Measurements from ENCODE around the gene TRPM2. TPM values are rescaled to one million over a fixed set of nuclear protein-coding genes. Genes with fewer than 3 reads are reported as not detected.

Gene TRPM2
- polyA plus RNA-seq, 2 donors: 1.2 to 1.7 TPM

DNA sequence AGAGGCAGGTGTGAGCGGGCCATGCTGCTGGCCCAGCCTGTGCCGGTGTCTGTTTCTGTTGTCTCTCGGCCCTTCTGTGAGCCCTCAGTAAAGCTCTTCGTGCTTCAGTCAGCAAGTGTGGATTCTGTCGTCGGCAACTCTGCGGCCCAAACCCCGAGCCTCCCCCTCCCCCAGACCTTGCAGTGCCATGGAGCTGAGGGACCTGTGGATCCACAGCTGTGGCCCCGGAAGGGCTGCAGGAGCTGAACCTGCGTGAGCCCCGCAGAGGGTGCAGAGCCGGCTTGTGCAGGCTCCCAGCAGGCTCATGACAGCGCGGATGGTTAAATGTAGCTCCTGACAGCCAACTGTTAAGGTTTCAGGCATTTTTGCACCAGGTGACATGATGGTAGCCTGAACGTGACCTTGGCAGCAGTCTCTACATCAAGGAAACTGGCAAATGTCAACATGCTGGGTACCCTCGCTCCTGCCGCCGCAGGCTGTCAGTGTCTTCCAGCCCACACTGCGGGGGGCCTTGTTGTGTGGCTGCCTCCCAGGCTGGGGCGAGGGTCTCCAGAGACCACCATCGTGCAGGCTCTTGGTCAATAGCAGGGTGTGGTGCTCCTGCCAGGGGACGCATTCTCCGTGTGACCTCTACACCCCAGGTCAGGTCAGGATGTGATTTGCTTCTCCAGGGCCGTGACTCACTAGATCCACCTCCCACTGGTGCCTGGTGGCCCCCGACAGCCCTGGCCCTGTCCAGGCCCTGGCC lies 108.8 kb downstream of the TRPM2 start:
- peaks cover 0 to 2% of the 10 kb centered on the region in 2 donors for H3K4me1 ChIP-seq (ENCODE audit: control insufficient read depth in 2 of 2, insufficient read depth in 2 of 2, low read length in 1 of 2)
- H3K9me3 ChIP-seq (ENCODE audit: control insufficient read depth in 2 of 2, insufficient read depth in 1 of 2, low read depth in 1 of 2, low read length in 1 of 2): no peaks in the 10 kb centered on the region
- no peak overlapping the region for H3K4me3 ChIP-seq (ENCODE audit: low read depth in 1 of 2, low read length in 2 of 2)
- H3K27me3 ChIP-seq (ENCODE audit: control insufficient read depth in 1 of 2, insufficient read depth in 2 of 2, low read length in 2 of 2): no peaks in the 10 kb centered on the region
- H3K27ac ChIP-seq (ENCODE audit: low read depth in 2 of 2, low read length in 1 of 2): no peak overlapping the region
- 87 to 91% methylated on average over 25 of the region's 25 CpGs for WGBS, 2 donors
- no peaks in the 10 kb centered on the region for H3K36me3 ChIP-seq (ENCODE audit: control insufficient read depth in 2 of 2, insufficient read depth in 2 of 2, low read length in 1 of 2)

DNA sequence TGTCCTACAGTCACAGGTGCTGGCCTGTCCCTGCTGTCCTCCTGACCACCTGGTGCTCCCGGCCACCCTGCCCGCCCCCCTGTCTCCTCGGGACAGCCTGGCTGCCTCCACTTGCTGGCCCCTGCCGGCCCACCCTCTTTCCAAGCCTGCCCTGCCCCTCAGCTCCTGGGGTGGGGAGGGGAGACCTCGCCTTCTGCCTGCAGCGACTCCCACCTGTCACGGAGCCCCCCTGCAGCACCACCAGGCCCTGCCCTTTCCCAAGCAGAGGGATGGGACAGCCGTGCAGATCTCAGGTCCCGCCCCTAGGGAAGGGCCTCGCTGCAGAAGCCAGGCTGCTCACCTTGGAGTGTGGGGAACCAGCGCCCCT lies 109.4 kb downstream of the TRPM2 start:
- no peak overlapping the region for H3K4me3 ChIP-seq (ENCODE audit: low read depth in 1 of 2, low read length in 2 of 2)
- 80 to 85% methylated on average over 11 of the region's 11 CpGs for WGBS, 2 donors
- H3K4me1 ChIP-seq (ENCODE audit: control insufficient read depth in 2 of 2, insufficient read depth in 2 of 2, low read length in 1 of 2): peaks cover 0 to 2% of the 10 kb centered on the region in 2 donors
- H3K36me3 ChIP-seq (ENCODE audit: control insufficient read depth in 2 of 2, insufficient read depth in 2 of 2, low read length in 1 of 2): no peaks in the 10 kb centered on the region
- H3K9me3 ChIP-seq (ENCODE audit: control insufficient read depth in 2 of 2, insufficient read depth in 1 of 2, low read depth in 1 of 2, low read length in 1 of 2): no peaks in the 10 kb centered on the region
- no peaks in the 10 kb centered on the region for H3K27me3 ChIP-seq (ENCODE audit: control insufficient read depth in 1 of 2, insufficient read depth in 2 of 2, low read length in 2 of 2)
- no peak overlapping the region for H3K27ac ChIP-seq (ENCODE audit: low read depth in 2 of 2, low read length in 1 of 2)

GRCh38 chr21:44463724-44464123 lies 110.3 kb downstream of the TRPM2 start:
- no peaks in the 10 kb centered on the region for H3K36me3 ChIP-seq (ENCODE audit: control insufficient read depth in 2 of 2, insufficient read depth in 2 of 2, low read length in 1 of 2)
- 64 to 69% methylated on average over 30 of the region's 30 CpGs for WGBS, 2 donors
- H3K27me3 ChIP-seq (ENCODE audit: control insufficient read depth in 1 of 2, insufficient read depth in 2 of 2, low read length in 2 of 2): no peaks in the 10 kb centered on the region
- H3K27ac ChIP-seq (ENCODE audit: low read depth in 2 of 2, low read length in 1 of 2): no peak overlapping the region
- no peaks in the 10 kb centered on the region for H3K9me3 ChIP-seq (ENCODE audit: control insufficient read depth in 2 of 2, insufficient read depth in 1 of 2, low read depth in 1 of 2, low read length in 1 of 2)
- no peak overlapping the region for H3K4me3 ChIP-seq (ENCODE audit: low read depth in 1 of 2, low read length in 2 of 2)
- peaks cover 0 to 2% of the 10 kb centered on the region in 2 donors for H3K4me1 ChIP-seq (ENCODE audit: control insufficient read depth in 2 of 2, insufficient read depth in 2 of 2, low read length in 1 of 2)

DNA sequence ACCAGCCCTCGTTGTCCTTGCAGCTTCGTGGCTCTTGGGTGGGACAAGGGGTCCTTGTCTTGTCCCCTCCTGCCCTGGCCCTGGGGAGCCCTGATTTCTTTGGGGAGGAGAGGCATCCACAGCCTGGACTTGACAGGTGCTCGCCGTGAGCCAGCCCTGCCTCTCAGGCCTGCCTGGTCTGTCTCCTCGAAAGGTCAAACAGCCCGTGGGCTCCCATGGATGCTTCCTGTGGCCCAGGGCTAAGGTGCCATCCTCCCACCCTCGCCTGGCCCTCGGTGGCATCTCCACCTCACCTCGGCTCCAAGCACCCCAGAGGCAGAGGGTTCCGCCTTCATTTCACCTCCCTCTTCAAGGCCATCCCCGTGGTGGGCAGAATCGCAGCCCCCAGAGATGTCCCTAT lies 110.9 kb downstream of the TRPM2 start:
- Histone ChIP-seq H3K27me3 (ENCODE audit: control insufficient read depth in 1 of 2, insufficient read depth in 2 of 2, low read length in 2 of 2) (no peaks in the 10 kb centered on the region), H3K4me3 (ENCODE audit: low read depth in 1 of 2, low read length in 2 of 2) (no peak overlapping the region), H3K36me3 (ENCODE audit: control insufficient read depth in 2 of 2, insufficient read depth in 2 of 2, low read length in 1 of 2) (no peaks in the 10 kb centered on the region), H3K27ac (ENCODE audit: low read depth in 2 of 2, low read length in 1 of 2) (no peak overlapping the region), H3K9me3 (ENCODE audit: control insufficient read depth in 2 of 2, insufficient read depth in 1 of 2, low read depth in 1 of 2, low read length in 1 of 2) (no peaks in the 10 kb centered on the region), H3K4me1 (ENCODE audit: control insufficient read depth in 2 of 2, insufficient read depth in 2 of 2, low read length in 1 of 2) (peaks cover 0 to 2% of the 10 kb centered on the region in 2 donors)
- 86 to 87% methylated on average over 12 of the region's 12 CpGs for WGBS, 2 donors

- H3K9me3 ChIP-seq (ENCODE audit: control insufficient read depth in 2 of 2, insufficient read depth in 1 of 2, low read depth in 1 of 2, low read length in 1 of 2): no peaks in the 10 kb centered on the region
- no peaks in the 10 kb centered on the region for H3K36me3 ChIP-seq (ENCODE audit: control insufficient read depth in 2 of 2, insufficient read depth in 2 of 2, low read length in 1 of 2)
- 86 to 90% methylated on average over 15 to 16 of the region's 16 CpGs for WGBS, 2 donors
- H3K27ac ChIP-seq (ENCODE audit: low read depth in 2 of 2, low read length in 1 of 2): no peak overlapping the region
- no peaks in the 10 kb centered on the region for H3K27me3 ChIP-seq (ENCODE audit: control insufficient read depth in 1 of 2, insufficient read depth in 2 of 2, low read length in 2 of 2)
- no peaks in the 10 kb centered on the region for H3K4me1 ChIP-seq (ENCODE audit: control insufficient read depth in 2 of 2, insufficient read depth in 2 of 2, low read length in 1 of 2)
- no peak overlapping the region for H3K4me3 ChIP-seq (ENCODE audit: low read depth in 1 of 2, low read length in 2 of 2)
These were observed 113.0 kb downstream of the TRPM2 start for GRCh38 chr21:44466351-44466954.

DNA sequence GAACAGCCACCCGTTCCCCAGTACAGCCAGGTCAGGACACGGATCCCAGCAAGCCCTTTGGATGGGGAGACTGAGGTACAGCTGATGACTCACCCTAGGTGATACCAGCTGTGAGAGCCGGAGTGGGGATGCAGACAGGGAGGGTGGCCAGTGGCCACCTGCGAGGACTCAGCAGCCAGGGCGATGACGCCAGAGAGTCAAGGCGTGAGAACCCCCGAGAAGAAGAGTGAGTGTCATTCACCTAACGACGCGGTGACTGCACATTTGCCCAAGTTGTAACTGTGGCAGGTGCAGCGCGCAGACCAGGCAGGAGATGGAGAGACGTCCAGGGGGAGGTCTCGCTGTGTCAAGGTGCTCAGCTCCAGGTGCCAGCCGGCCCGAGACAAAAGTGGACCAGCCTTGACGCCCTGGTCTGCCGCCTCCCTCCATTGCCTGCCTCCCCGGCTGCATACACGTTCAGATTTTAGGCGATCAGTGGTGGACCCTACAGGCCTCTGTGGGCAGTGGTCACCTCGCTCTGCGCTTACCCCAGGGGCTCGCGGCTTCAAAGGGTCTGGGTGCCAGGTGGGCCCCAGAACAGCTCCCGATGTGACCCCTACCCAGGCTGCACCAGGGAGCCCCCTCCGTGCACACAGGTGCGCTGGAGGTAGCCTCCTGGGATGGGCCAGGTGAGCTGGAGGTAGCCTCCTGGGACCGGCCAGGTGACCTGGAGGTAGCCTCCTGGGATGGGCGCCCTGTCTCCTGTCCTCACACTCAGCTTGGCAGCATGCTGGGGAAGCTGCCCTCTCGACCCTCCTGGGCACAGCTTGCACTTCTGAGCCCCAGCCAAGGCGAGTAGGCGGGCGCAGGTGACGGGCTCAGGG lies 113.8 kb downstream of the TRPM2 start:
- no peak overlapping the region for H3K4me3 ChIP-seq (ENCODE audit: low read depth in 1 of 2, low read length in 2 of 2)
- H3K4me1 ChIP-seq (ENCODE audit: control insufficient read depth in 2 of 2, insufficient read depth in 2 of 2, low read length in 1 of 2): no peaks in the 10 kb centered on the region
- H3K36me3 ChIP-seq (ENCODE audit: control insufficient read depth in 2 of 2, insufficient read depth in 2 of 2, low read length in 1 of 2): no peaks in the 10 kb centered on the region
- no peaks in the 10 kb centered on the region for H3K27me3 ChIP-seq (ENCODE audit: control insufficient read depth in 1 of 2, insufficient read depth in 2 of 2, low read length in 2 of 2)
- WGBS, 2 donors: 94% methylated on average over 35 to 36 of the region's 36 CpGs
- H3K9me3 ChIP-seq (ENCODE audit: control insufficient read depth in 2 of 2, insufficient read depth in 1 of 2, low read depth in 1 of 2, low read length in 1 of 2): no peaks in the 10 kb centered on the region
- no peak overlapping the region for H3K27ac ChIP-seq (ENCODE audit: low read depth in 2 of 2, low read length in 1 of 2)

- 93 to 94% methylated on average over 15 of the region's 15 CpGs for WGBS, 2 donors
- Histone ChIP-seq H3K27me3 (ENCODE audit: control insufficient read depth in 1 of 2, insufficient read depth in 2 of 2, low read length in 2 of 2) (no peaks in the 10 kb centered on the region), H3K4me1 (ENCODE audit: control insufficient read depth in 2 of 2, insufficient read depth in 2 of 2, low read length in 1 of 2) (no peaks in the 10 kb centered on the region), H3K27ac (ENCODE audit: low read depth in 2 of 2, low read length in 1 of 2) (no peak overlapping the region), H3K9me3 (ENCODE audit: control insufficient read depth in 2 of 2, insufficient read depth in 1 of 2, low read depth in 1 of 2, low read length in 1 of 2) (no peaks in the 10 kb centered on the region), H3K36me3 (ENCODE audit: control insufficient read depth in 2 of 2, insufficient read depth in 2 of 2, low read length in 1 of 2) (no peaks in the 10 kb centered on the region), H3K4me3 (ENCODE audit: low read depth in 1 of 2, low read length in 2 of 2) (no peak overlapping the region)
These were observed 114.4 kb downstream of the TRPM2 start for GRCh38 chr21:44467859-44468195.

- no peaks in the 10 kb centered on the region for H3K9me3 ChIP-seq (ENCODE audit: control insufficient read depth in 2 of 2, insufficient read depth in 1 of 2, low read depth in 1 of 2, low read length in 1 of 2)
- no peak overlapping the region for H3K27ac ChIP-seq (ENCODE audit: low read depth in 2 of 2, low read length in 1 of 2)
- no peaks in the 10 kb centered on the region for H3K36me3 ChIP-seq (ENCODE audit: control insufficient read depth in 2 of 2, insufficient read depth in 2 of 2, low read length in 1 of 2)
- H3K4me3 ChIP-seq (ENCODE audit: low read depth in 1 of 2, low read length in 2 of 2): no peak overlapping the region
- H3K4me1 ChIP-seq (ENCODE audit: control insufficient read depth in 2 of 2, insufficient read depth in 2 of 2, low read length in 1 of 2): no peaks in the 10 kb centered on the region
- H3K27me3 ChIP-seq (ENCODE audit: control insufficient read depth in 1 of 2, insufficient read depth in 2 of 2, low read length in 2 of 2): no peaks in the 10 kb centered on the region
These were observed 117.9 kb downstream of the TRPM2 start for GRCh38 chr21:44471341-44471740.

- Histone ChIP-seq H3K27ac (ENCODE audit: low read depth in 2 of 2, low read length in 1 of 2) (no peak overlapping the region), H3K4me1 (ENCODE audit: control insufficient read depth in 2 of 2, insufficient read depth in 2 of 2, low read length in 1 of 2) (no peaks in the 10 kb centered on the region), H3K36me3 (ENCODE audit: control insufficient read depth in 2 of 2, insufficient read depth in 2 of 2, low read length in 1 of 2) (no peaks in the 10 kb centered on the region), H3K4me3 (ENCODE audit: low read depth in 1 of 2, low read length in 2 of 2) (no peak overlapping the region), H3K9me3 (ENCODE audit: control insufficient read depth in 2 of 2, insufficient read depth in 1 of 2, low read depth in 1 of 2, low read length in 1 of 2) (no peaks in the 10 kb centered on the region), H3K27me3 (ENCODE audit: control insufficient read depth in 1 of 2, insufficient read depth in 2 of 2, low read length in 2 of 2) (no peaks in the 10 kb centered on the region)
- 78 to 81% methylated on average over 6 of the region's 6 CpGs for WGBS, 2 donors
These were observed 118.6 kb downstream of the TRPM2 start for GRCh38 chr21:44471996-44472395.

Measured in esophagus (tissue), 2 donors.